Muscle layer of duodenum (tissue), 2 donors: ENCODE results near the gene HBS1L.

Source experiments
- H3K27ac ChIP-seq: one replicate; pipeline ENCODE4 v1.7.0; 2013; ENCODE audit warnings: mild to moderate bottlenecking, low read length
- H3K27me3 ChIP-seq: one replicate; pipeline ENCODE4 v1.7.0; 2013; ENCODE audit warnings: low read depth, mild to moderate bottlenecking, control low read depth, low read length
- H3K36me3 ChIP-seq, 2 donors: one replicate each; pipeline ENCODE4 v1.7.0; 2013; ENCODE audit warnings: low read length in 2 of 2, control low read depth in 1 of 2, mild to moderate bottlenecking in 1 of 2; ENCODE audit not compliant: insufficient read depth in 2 of 2, control insufficient read depth in 1 of 2
- H3K4me1 ChIP-seq, 2 donors: one replicate each; pipeline ENCODE4 v1.7.0; 2013; ENCODE audit warnings: low read length in 2 of 2, mild to moderate bottlenecking in 2 of 2, control low read depth in 1 of 2, moderate library complexity in 1 of 2; ENCODE audit not compliant: insufficient read depth in 2 of 2, control insufficient read depth in 1 of 2
- H3K4me3 ChIP-seq, 2 donors: one replicate each; pipeline ENCODE4 v1.7.0; 2013; ENCODE audit warnings: low read length in 2 of 2, low read depth in 1 of 2, mild to moderate bottlenecking in 1 of 2
- H3K9me3 ChIP-seq, 2 donors: one replicate each; pipeline ENCODE4 v1.7.0; 2013; ENCODE audit warnings: low read length in 2 of 2, control low read depth in 1 of 2, mild to moderate bottlenecking in 1 of 2; ENCODE audit not compliant: control insufficient read depth in 1 of 2
- donor health status: healthy.

HBS1L gene

GRCh38 chr6:135056632-135057031 lies 2.0 kb upstream of the HBS1L start:
- Histone ChIP-seq H3K4me3 (no peak overlapping the region), H3K9me3 (no peaks in the 10 kb centered on the region), H3K36me3 (no peaks in the 10 kb centered on the region)

GRCh38 chr6:135054226-135054568 lies 425 bp downstream of the HBS1L start:
- peak overlapping the region; percentile 96 for H3K27ac ChIP-seq
- no peaks in the 10 kb centered on the region for H3K9me3 ChIP-seq
- H3K4me3 ChIP-seq, result peak overlapping the region; percentile 92 to 100
- peaks cover 0 to 6% of the 10 kb centered on the region in 2 donors for H3K36me3 ChIP-seq
- H3K27me3 ChIP-seq, result no peaks in the 10 kb centered on the region
- H3K4me1 ChIP-seq, result peaks cover 12 to 26% of the 10 kb centered on the region in 2 donors

More at GRCh38 chr6:135056632-135057031, 2.0 kb upstream of the HBS1L start:
- Histone ChIP-seq H3K4me1 (peaks cover 12 to 26% of the 10 kb centered on the region in 2 donors), H3K27ac (no peak overlapping the region), H3K27me3 (no peaks in the 10 kb centered on the region)

GRCh38 chr6:135053406-135053805 lies 1.2 kb downstream of the HBS1L start:
- Histone ChIP-seq H3K4me1 (peaks cover 12 to 26% of the 10 kb centered on the region in 2 donors), H3K9me3 (no peaks in the 10 kb centered on the region), H3K27ac (no peak overlapping the region), H3K4me3 (peak overlapping the region; percentile 92 to 100), H3K36me3 (peaks cover 0 to 14% of the 10 kb centered on the region in 2 donors), H3K27me3 (no peaks in the 10 kb centered on the region)

GRCh38 chr6:135052939-135053338 lies 1.7 kb downstream of the HBS1L start:
- Histone ChIP-seq H3K36me3 (peaks cover 0 to 19% of the 10 kb centered on the region in 2 donors), H3K9me3 (no peaks in the 10 kb centered on the region), H3K4me1 (peaks cover 12 to 26% of the 10 kb centered on the region in 2 donors), H3K27ac (no peak overlapping the region), H3K4me3 (peak overlapping the region; percentile 92 to 100), H3K27me3 (no peaks in the 10 kb centered on the region)

DNA sequence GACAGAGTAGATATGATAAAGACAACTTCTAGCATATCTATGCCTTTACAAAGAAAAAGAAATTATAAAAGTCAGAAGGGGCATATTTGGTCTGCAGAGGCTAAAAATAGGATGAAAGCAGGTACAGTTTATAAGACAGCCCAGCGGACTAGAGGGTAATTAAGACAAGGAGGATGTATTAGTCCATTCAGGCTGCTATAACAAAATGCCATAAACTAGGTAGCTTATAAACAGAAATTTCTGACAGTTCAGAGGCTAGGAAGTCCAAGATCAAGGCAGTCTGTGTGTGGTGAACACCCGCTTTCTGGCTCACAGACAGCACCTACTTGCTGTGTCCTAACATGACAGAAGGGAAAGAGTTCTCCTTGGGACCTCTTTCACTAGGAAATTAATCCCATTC lies 5.7 kb downstream of the HBS1L start:
- H3K27me3 ChIP-seq, result no peaks in the 10 kb centered on the region
- H3K9me3 ChIP-seq, result no peaks in the 10 kb centered on the region
- H3K27ac ChIP-seq, result no peak overlapping the region
- H3K4me3 ChIP-seq, result no peak overlapping the region
- H3K4me1 ChIP-seq, result peaks cover 12 to 20% of the 10 kb centered on the region in 2 donors
- H3K36me3 ChIP-seq, result peaks cover 0 to 28% of the 10 kb centered on the region in 2 donors

GRCh38 chr6:135047336-135047735 lies 7.3 kb downstream of the HBS1L start:
- Histone ChIP-seq H3K27me3 (no peaks in the 10 kb centered on the region), H3K4me3 (no peak overlapping the region), H3K27ac (no peak overlapping the region), H3K4me1 (peaks cover 4% of the 10 kb centered on the region in 2 donors), H3K9me3 (no peaks in the 10 kb centered on the region), H3K36me3 (peaks cover 0 to 28% of the 10 kb centered on the region in 2 donors)

DNA sequence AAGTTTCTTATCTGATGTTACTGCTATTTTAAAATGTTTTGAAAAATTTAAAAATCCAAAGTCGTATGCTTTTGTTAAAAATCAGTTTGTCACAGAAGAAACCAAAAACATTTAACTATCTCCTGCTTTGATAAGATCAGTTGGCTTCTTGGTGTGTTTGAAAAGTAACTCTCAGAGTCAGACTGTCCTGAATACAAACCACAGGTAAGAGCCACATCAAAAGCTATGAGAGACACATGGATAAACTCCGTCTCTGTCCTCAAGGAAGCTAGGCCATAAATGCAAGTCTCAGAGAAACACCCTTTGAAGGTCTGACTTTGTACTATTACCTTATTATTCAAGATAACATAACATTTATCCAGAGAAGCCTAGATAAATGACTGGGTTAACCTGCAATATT lies 7.7 kb downstream of the HBS1L start:
- H3K36me3 ChIP-seq, result peaks cover 0 to 28% of the 10 kb centered on the region in 2 donors
- no peak overlapping the region for H3K4me3 ChIP-seq

GRCh38 chr6:135044639-135045038 lies 10.0 kb downstream of the HBS1L start:
- no peak overlapping the region for H3K4me3 ChIP-seq
- no peaks in the 10 kb centered on the region for H3K9me3 ChIP-seq
- H3K4me1 ChIP-seq, result no peaks in the 10 kb centered on the region
- no peak overlapping the region for H3K27ac ChIP-seq
- peaks cover 0 to 28% of the 10 kb centered on the region in 2 donors for H3K36me3 ChIP-seq
- no peaks in the 10 kb centered on the region for H3K27me3 ChIP-seq

More for the DNA sequence above, 7.7 kb downstream of the HBS1L start:
- Histone ChIP-seq H3K4me1 (peaks cover under 1 to 2% of the 10 kb centered on the region in 2 donors), H3K9me3 (no peaks in the 10 kb centered on the region), H3K27ac (no peak overlapping the region), H3K27me3 (no peaks in the 10 kb centered on the region)

GRCh38 chr6:135043846-135044245 lies 10.8 kb downstream of the HBS1L start:
- Histone ChIP-seq H3K27me3 (no peaks in the 10 kb centered on the region), H3K27ac (no peak overlapping the region), H3K4me1 (no peaks in the 10 kb centered on the region), H3K9me3 (no peaks in the 10 kb centered on the region), H3K4me3 (no peak overlapping the region), H3K36me3 (peaks cover 4 to 30% of the 10 kb centered on the region in 2 donors)

- Histone ChIP-seq H3K4me1 (no peaks in the 10 kb centered on the region), H3K27ac (no peak overlapping the region), H3K27me3 (no peaks in the 10 kb centered on the region), H3K9me3 (no peaks in the 10 kb centered on the region), H3K4me3 (no peak overlapping the region), H3K36me3 (peaks cover 7 to 25% of the 10 kb centered on the region in 2 donors)
Measured at GRCh38 chr6:135043364-135043763, 11.3 kb downstream of the HBS1L start.

GRCh38 chr6:135038335-135038734 lies 16.3 kb downstream of the HBS1L start:
- Histone ChIP-seq H3K4me3 (no peak overlapping the region), H3K27ac (no peak overlapping the region), H3K27me3 (no peaks in the 10 kb centered on the region), H3K9me3 (no peaks in the 10 kb centered on the region), H3K36me3 (peaks cover 17 to 18% of the 10 kb centered on the region in 2 donors), H3K4me1 (no peaks in the 10 kb centered on the region)

DNA sequence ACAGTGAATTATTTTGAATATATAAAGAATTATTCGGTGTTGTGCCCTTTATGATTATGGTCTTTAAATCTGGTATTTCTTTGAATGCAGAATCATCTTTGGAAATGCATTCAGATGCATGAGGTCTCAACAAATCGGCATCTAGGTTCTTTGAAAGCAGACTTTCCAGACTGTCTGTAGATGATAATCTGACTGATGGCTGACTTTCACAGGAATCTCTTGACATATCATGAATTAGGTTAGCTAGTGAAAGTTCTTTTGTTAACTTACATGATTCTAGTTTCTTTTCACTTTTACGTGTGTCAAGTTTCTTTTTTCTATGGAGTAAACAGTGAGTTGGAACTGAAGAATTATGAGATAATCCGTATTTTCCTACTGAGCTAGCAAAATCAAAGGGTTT lies 17.1 kb downstream of the HBS1L start:
- no peak overlapping the region for H3K4me3 ChIP-seq
- no peak overlapping the region for H3K27ac ChIP-seq
- no peaks in the 10 kb centered on the region for H3K27me3 ChIP-seq
- no peaks in the 10 kb centered on the region for H3K9me3 ChIP-seq
- H3K4me1 ChIP-seq, result no peaks in the 10 kb centered on the region
- peaks cover 17 to 18% of the 10 kb centered on the region in 2 donors for H3K36me3 ChIP-seq
